GM12801 (cell line): ENCODE data around the gene RNF186.

Source experiments
- TF ChIP-seq, protein P1 (sequence below): IDR thresholded peaks from one replicate; pipeline ENCODE4 v1.5.1; 2011; ENCODE audit warnings: control low read depth; ENCODE audit not compliant: insufficient read length; ENCODE audit errors: extremely low read depth

Gene RNF186

DNA sequence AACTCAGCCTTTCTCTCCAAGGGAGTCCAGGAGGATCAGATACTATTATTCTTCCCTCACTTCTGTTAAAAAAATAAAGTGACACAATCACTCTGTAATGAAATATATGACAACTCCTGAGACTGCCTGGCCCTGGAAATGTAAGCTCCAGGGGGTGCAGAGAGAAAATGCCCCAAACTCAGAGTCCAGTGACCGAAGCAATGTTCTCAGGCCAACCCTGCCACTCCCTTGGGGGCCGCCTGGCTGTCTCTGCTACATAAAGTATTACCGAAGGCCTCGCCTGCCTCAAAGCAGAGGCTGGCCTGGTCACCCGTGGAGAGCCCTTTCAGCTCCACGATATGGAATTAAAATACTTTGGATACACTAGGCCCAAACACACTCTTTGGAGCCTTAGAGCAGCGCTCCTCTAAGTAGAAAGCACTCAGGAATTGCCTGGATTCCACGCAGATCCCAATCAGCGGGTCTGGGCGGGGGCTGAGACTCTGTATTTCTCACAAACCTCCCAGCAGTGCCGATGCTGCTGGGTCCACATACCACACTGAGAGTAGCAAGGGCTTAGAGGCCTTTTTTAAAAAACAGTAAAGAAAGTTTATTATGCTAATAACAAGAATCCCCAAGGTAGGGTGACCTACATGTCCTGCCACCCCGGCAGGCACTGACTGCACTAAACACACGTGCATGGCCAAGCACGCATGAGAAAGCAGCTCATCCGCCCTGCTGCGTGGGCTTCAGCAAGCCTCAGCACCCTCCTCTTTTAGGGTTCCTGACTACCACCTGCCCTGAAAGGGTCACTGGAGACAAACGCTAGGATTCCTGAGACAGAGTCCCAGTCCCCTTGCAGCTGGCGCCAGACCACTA lies 46.5 kb downstream of the RNF186 start:
- TF ChIP-seq, protein P1, sequence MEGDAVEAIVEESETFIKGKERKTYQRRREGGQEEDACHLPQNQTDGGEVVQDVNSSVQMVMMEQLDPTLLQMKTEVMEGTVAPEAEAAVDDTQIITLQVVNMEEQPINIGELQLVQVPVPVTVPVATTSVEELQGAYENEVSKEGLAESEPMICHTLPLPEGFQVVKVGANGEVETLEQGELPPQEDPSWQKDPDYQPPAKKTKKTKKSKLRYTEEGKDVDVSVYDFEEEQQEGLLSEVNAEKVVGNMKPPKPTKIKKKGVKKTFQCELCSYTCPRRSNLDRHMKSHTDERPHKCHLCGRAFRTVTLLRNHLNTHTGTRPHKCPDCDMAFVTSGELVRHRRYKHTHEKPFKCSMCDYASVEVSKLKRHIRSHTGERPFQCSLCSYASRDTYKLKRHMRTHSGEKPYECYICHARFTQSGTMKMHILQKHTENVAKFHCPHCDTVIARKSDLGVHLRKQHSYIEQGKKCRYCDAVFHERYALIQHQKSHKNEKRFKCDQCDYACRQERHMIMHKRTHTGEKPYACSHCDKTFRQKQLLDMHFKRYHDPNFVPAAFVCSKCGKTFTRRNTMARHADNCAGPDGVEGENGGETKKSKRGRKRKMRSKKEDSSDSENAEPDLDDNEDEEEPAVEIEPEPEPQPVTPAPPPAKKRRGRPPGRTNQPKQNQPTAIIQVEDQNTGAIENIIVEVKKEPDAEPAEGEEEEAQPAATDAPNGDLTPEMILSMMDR, result no peak

DNA sequence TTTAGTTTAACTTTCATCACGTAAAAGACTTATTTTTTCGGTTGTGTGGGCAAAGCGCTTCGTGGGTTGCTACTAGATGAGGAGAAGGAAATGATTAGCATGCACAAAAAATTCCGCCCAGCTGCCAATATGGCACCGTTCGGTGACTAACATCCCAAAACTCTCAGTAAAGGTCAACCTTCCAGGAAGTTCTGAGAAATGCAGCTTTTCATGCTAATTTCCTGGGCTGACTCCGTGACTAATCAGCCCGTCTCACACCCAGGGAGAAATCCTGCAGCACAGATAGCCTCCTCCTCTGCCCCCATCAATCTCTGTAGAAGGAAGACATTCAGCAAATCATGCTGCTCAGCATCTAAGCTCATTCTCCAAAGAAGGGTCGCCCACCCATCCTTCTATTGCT lies 49.5 kb downstream of the RNF186 start:
- TF ChIP-seq, protein P1, result no peak

DNA sequence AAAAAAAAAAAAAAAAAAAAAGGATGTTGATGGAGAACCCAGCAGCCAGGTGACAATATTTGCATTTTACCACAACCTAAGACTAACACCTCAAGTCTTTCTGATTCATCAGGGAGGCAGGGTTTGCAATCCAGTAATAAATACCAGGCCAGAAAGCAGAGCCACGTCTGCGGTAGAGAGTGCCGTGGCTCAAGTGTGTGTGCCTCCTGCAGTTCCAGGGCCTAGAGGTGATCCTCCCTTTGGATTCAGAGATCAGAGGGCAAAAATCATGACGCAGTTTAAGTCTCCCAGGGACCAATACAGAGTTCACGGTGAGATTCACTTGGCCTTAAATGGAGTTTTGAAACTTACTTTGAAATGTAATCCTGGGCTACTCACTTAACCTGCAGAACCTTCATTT lies 50.2 kb downstream of the RNF186 start:
- TF ChIP-seq, protein P1, result no peak
